IMR-90 (cell line): Measurements from ENCODE around the gene SYTL1. TPM values are rescaled to one million over a fixed set of nuclear protein-coding genes. Genes with fewer than 3 reads are reported as not detected.

Source experiments
- ATAC-seq: fragments of 200-7000 bp; cut with Tn5 transposase; 2 replicates; pipeline ENCODE4 v1.9.1; 2020; ENCODE audit warnings: low read depth, mild to moderate bottlenecking, moderate library complexity
- BruUV-seq: library from RNA; stranded (reverse); fragments of 400-500 nt; replicated peaks from 2 replicates; lab custom pipeline; 2021; lab: Mats Ljungman, UMichigan
- CTCF ChIA-PET: fragments of 300-600 bp; formaldehyde crosslinking; extraction: SDS; loops from one replicate; lab custom pipeline; 2021; ENCODE audit warnings: antibody characterized with exemption; lab: Yijun Ruan, JAX
- POLR2A ChIA-PET: fragments of 300-600 bp; sonication (Branson Sonifier 250); formaldehyde crosslinking; loops from one replicate; lab custom pipeline; 2022; ENCODE audit warnings: antibody characterized with exemption; ENCODE audit not compliant: unreplicated experiment; lab: Charles Lee
- DNase-seq: peaks from one replicate; pipeline ENCODE4 v3.0.0; 2013
- H2AFZ ChIP-seq: replicated peaks from 2 replicates; pipeline ENCODE3; 2013; ENCODE audit warnings: low read length, mild to moderate bottlenecking; ENCODE audit not compliant: poor library complexity
- H2AK5ac ChIP-seq: 2 replicates; pipeline ENCODE4 v1.6.1; 2013; ENCODE audit warnings: low read depth, low read length, inconsistent platforms
- H2AK9ac ChIP-seq: replicated peaks from 2 replicates; pipeline ENCODE3; 2013; ENCODE audit warnings: mild to moderate bottlenecking, low read depth, low read length, moderate library complexity; ENCODE audit not compliant: poor library complexity
- H2BK120ac ChIP-seq: 2 replicates; pipeline ENCODE4 v1.6.1; 2013; ENCODE audit warnings: low read depth, low read length, inconsistent platforms
- H2BK15ac ChIP-seq: 3 replicates; pipeline ENCODE4 v1.6.1; 2013; ENCODE audit warnings: low read depth, low read length, inconsistent platforms
- H2BK20ac ChIP-seq: 2 replicates; pipeline ENCODE4 v1.6.1; 2013; ENCODE audit warnings: low read depth, mild to moderate bottlenecking, inconsistent platforms, low read length, moderate library complexity
- H2BK5ac ChIP-seq: 2 replicates; pipeline ENCODE4 v1.6.1; 2013; ENCODE audit warnings: mild to moderate bottlenecking, low read depth, low read length, inconsistent platforms; ENCODE audit not compliant: poor library complexity, severe bottlenecking
- H3K14ac ChIP-seq: replicated peaks from 2 replicates; pipeline ENCODE4 v1.6.1; 2013; ENCODE audit warnings: low read depth, low read length, inconsistent platforms
- H3K18ac ChIP-seq: 2 replicates; pipeline ENCODE4 v1.6.1; 2013; ENCODE audit warnings: low read depth, low read length, control low read depth
- H3K23ac ChIP-seq: 2 replicates; pipeline ENCODE4 v1.6.1; 2013; ENCODE audit warnings: low read depth, low read length, inconsistent platforms
- H3K27ac ChIP-seq: 2 replicates; pipeline ENCODE4 v1.5.1; 2013; ENCODE audit warnings: mild to moderate bottlenecking, control low read depth, low read length; ENCODE audit not compliant: insufficient read depth
- H3K27me3 ChIP-seq: 2 replicates; pipeline ENCODE4 v1.6.1; 2013; ENCODE audit warnings: low read length; ENCODE audit not compliant: control insufficient read depth, insufficient read depth
- H3K36me3 ChIP-seq: 2 replicates; pipeline ENCODE4 v1.6.1; 2013; ENCODE audit warnings: low read length, mixed read lengths; ENCODE audit not compliant: control insufficient read depth, insufficient read depth
- H3K4ac ChIP-seq: 2 replicates; pipeline ENCODE4 v1.6.1; 2013; ENCODE audit warnings: low read depth, low read length, inconsistent platforms
- H3K4me1 ChIP-seq: 2 replicates; pipeline ENCODE4 v1.6.1; 2013; ENCODE audit warnings: low read length, mixed read lengths; ENCODE audit not compliant: control insufficient read depth, insufficient read depth
- H3K4me2 ChIP-seq: 2 replicates; pipeline ENCODE4 v1.6.1; 2013; ENCODE audit warnings: low read depth, mild to moderate bottlenecking, control low read depth, low read length, moderate library complexity
- H3K4me3 ChIP-seq: 2 replicates; pipeline ENCODE4 v1.5.1; 2013; ENCODE audit warnings: low read depth, mild to moderate bottlenecking, control low read depth, low read length, moderate library complexity; ENCODE audit not compliant: insufficient read depth
- H3K56ac ChIP-seq: 2 replicates; pipeline ENCODE4 v1.6.1; 2013; ENCODE audit warnings: low read length, inconsistent platforms; ENCODE audit not compliant: insufficient read depth; ENCODE audit errors: extremely low read depth
- H3K79me1 ChIP-seq, 2 experiments: 2 replicates each; pipeline ENCODE4 v1.6.1; 2013; ENCODE audit warnings: low read length in 2 of 2, inconsistent platforms in 1 of 2, low read depth in 1 of 2
- H3K9ac ChIP-seq: 2 replicates; pipeline ENCODE4 v1.6.1; 2013; ENCODE audit warnings: low read depth, low read length, control low read depth
- H3K9me1 ChIP-seq: 2 replicates; pipeline ENCODE4 v1.6.1; 2013; ENCODE audit warnings: low read length, inconsistent platforms; ENCODE audit not compliant: insufficient read depth
- H3K9me3 ChIP-seq: 2 replicates; pipeline ENCODE4 v1.6.1; 2013; ENCODE audit warnings: low read length; ENCODE audit not compliant: control insufficient read depth, insufficient read depth
- H4K20me1 ChIP-seq: 2 replicates; pipeline ENCODE4 v1.6.1; 2013; ENCODE audit warnings: low read length, inconsistent platforms; ENCODE audit not compliant: insufficient read depth
- H4K5ac ChIP-seq: 2 replicates; pipeline ENCODE4 v1.6.1; 2013; ENCODE audit warnings: mild to moderate bottlenecking, low read depth, low read length, control low read depth
- H4K8ac ChIP-seq, 2 experiments: 2 replicates each; pipeline ENCODE4 v1.6.1; 2013; ENCODE audit warnings: low read depth in 2 of 2, low read length in 2 of 2, control low read depth in 1 of 2, inconsistent platforms in 1 of 2
- H4K91ac ChIP-seq: 2 replicates; pipeline ENCODE4 v1.6.1; 2013; ENCODE audit warnings: low read depth, low read length, inconsistent platforms; ENCODE audit not compliant: insufficient read depth
- BHLHE40 ChIP-seq: fragments of 150-350 bp; IDR thresholded peaks from 2 replicates; pipeline ENCODE4 v1.6.1; 2016; ENCODE audit warnings: mild to moderate bottlenecking, low read depth, low read length
- CEBPB ChIP-seq: IDR thresholded peaks from 2 replicates; pipeline ENCODE4 v1.6.1; 2012; ENCODE audit warnings: low read depth, low read length, improper control_type of control experiment
- CTCF ChIP-seq: conservative IDR thresholded peaks from 2 replicates; pipeline ENCODE4 v1.5.1; 2012; ENCODE audit warnings: mild to moderate bottlenecking, low read depth, low read length, improper control_type of control experiment
- ELK1 ChIP-seq: fragments of 150-350 bp; IDR thresholded peaks from 2 replicates; pipeline ENCODE4 v1.6.1; 2016; ENCODE audit warnings: low read depth, mild to moderate bottlenecking, low read length, moderate library complexity, borderline replicate concordance
- FOS ChIP-seq: fragments of 150-350 bp; IDR thresholded peaks from 2 replicates; pipeline ENCODE4 v1.6.1; 2016; ENCODE audit warnings: low read depth, low read length
- MAFK ChIP-seq: IDR thresholded peaks from 2 replicates; pipeline ENCODE4 v1.6.1; 2012; ENCODE audit warnings: low read depth, low read length, improper control_type of control experiment
- MAZ ChIP-seq: IDR thresholded peaks from 2 replicates; pipeline ENCODE4 v1.6.1; 2012; ENCODE audit warnings: low read depth, mild to moderate bottlenecking, low read length, improper control_type of control experiment, moderate library complexity, borderline replicate concordance
- MXI1 ChIP-seq: IDR thresholded peaks from 2 replicates; pipeline ENCODE4 v1.6.1; 2012; ENCODE audit warnings: low read depth, mild to moderate bottlenecking, low read length, moderate library complexity, borderline replicate concordance
- NFE2L2 ChIP-seq: fragments of 150-350 bp; IDR thresholded peaks from 2 replicates; pipeline ENCODE4 v1.6.1; 2016; ENCODE audit warnings: low read depth, mild to moderate bottlenecking, low read length
- POLR2A ChIP-seq: IDR thresholded peaks from 2 replicates; pipeline ENCODE4 v1.6.1; 2012; ENCODE audit warnings: mild to moderate bottlenecking, low read depth, low read length
- RAD21 ChIP-seq: IDR thresholded peaks from 2 replicates; pipeline ENCODE4 v1.6.1; 2012; ENCODE audit warnings: low read length, improper control_type of control experiment
- RFX5 ChIP-seq: IDR thresholded peaks from 2 replicates; pipeline ENCODE4 v1.8.0; 2012; ENCODE audit warnings: low read depth, mild to moderate bottlenecking, low read length, moderate library complexity
- SMC3 ChIP-seq: fragments of 150-350 bp; IDR thresholded peaks from 2 replicates; pipeline ENCODE4 v1.6.1; 2016; ENCODE audit warnings: low read depth, mild to moderate bottlenecking, antibody characterized with exemption, low read length, moderate library complexity
- USF2 ChIP-seq: fragments of 150-350 bp; IDR thresholded peaks from 2 replicates; pipeline ENCODE4 v1.6.1; 2017; ENCODE audit warnings: mild to moderate bottlenecking, antibody characterized with exemption, low read length, low read depth
- WGBS, 2 experiments: methylation state at CpG; one replicate each; pipeline versions ENCODE4 v1.1.5 to v1.1.7; 2013; ENCODE audit warnings: missing lambda C conversion rate in 2 of 2; ENCODE audit not compliant: insufficient read length in 1 of 2; ENCODE audit errors: extremely low coverage in 2 of 2; 5-methylcytosine and 5-hydroxymethylcytosine counted together
- dilution Hi-C: fragments of 300-500 bp; cut with HindIII; formaldehyde crosslinking; loops from one replicate; pipeline ENCODE4 v1.14.3; 2018; ENCODE audit warnings: low sequenced_read_pairs; ENCODE audit not compliant: unreplicated experiment
- in situ Hi-C: fragments of 300-500 bp; cut with MboI; formaldehyde crosslinking; loops from 3 replicates; pipeline ENCODE4 v1.14.3; 2019; ENCODE audit warnings: low sequenced_read_pairs, inconsistent platforms, mixed read lengths
- intact Hi-C: fragments of 100-400 bp; cut with micrococcal nuclease; formaldehyde crosslinking; loops from 2 replicates; pipeline ENCODE4 v1.10.0; 2022
- polyA plus RNA-seq, 3 experiments: library from polyadenylated mRNA; depleted of rRNA; stranded (reverse); fragments of >200 nt; gene quantifications; 2 replicates each; pipeline ENCODE4 v1.2.3, GENCODE V29; 2012; ENCODE audit warnings: low replicate concordance in 1 of 3
- total RNA-seq: library from RNA; depleted of rRNA; stranded (reverse); fragments of >200 nt; gene quantifications from 2 replicates; pipeline ENCODE4 v1.2.3, GENCODE V29; 2012

Gene SYTL1
- total and polyA plus RNA-seq, 2 of the 4 experiments (the other 2 are of a cell fraction), result 0.18 to 1.0 TPM

- Histone ChIP-seq H3K4ac (peak overlapping the region; percentile 89), H3K4me3 (peak overlapping the region; percentile 77), H3K27me3 (no peaks in the 10 kb centered on the region), H3K79me1 (peaks cover 6 to 24% of the 10 kb centered on the region in 2 experiments; a peak in 3 of 4 replicates), H2BK15ac (no peak overlapping the region), H2AFZ (peak overlapping the region; percentile 99), H3K18ac (0 out of 2 replicates have a peak overlapping the region, but pooled peaks have one; percentile 29), H2AK9ac (peak overlapping the region; percentile 83), H4K8ac (peak overlapping the region; percentile 71 to 93), H3K4me2 (peak overlapping the region; percentile 98), H4K91ac (peak overlapping the region; percentile 79), H3K14ac (peak overlapping the region; percentile 74; the same call in 1 of the 2 replicates), H2AK5ac (peak overlapping the region; percentile 70), H3K36me3 (peaks cover 16% of the 10 kb centered on the region), H3K9ac (peak overlapping the region; percentile 93), H2BK20ac (no peak overlapping the region), H4K5ac (peak overlapping the region; percentile 70; the same call in 1 of the 2 replicates), H2BK5ac (peak overlapping the region; percentile 47), H2BK120ac (no peak overlapping the region), H3K9me1 (peaks cover 18% of the 10 kb centered on the region), H3K23ac (peak overlapping the region; percentile 86; the same call in 1 of the 2 replicates), H3K9me3 (no peaks in the 10 kb centered on the region), H3K56ac (peak overlapping the region; percentile 79; the same call in 1 of the 2 replicates), H4K20me1 (peaks cover 2% of the 10 kb centered on the region; the same call in 1 of the 2 replicates), H3K4me1 (peaks cover 11% of the 10 kb centered on the region), H3K27ac (peak overlapping the region; percentile 94)
- 10% methylated on average over 2 of the region's 8 CpGs; no CpG with 5 or more reads in 1 of the 2 experiments for WGBS, 2 experiments
- CTCF ChIA-PET, result interaction anchor here (0.8 to 2.3 kb wide), 7 partner anchors 10 to 71 kb away, joined by 3 to 9 read pairs (median 6); no protein-coding TSS in a partner anchor
- ATAC-seq (no peak), DNase-seq (no peak)
- TF ChIP-seq SMC3 (no peak), USF2 (no peak), POLR2A (no peak), MXI1 (no peak), RAD21 (no peak), RFX5 (no peak), CEBPB (no peak), FOS (no peak), MAZ (no peak), MAFK (no peak), CTCF (no peak), BHLHE40 (no peak), NFE2L2 (no peak), ELK1 (no peak)
- dilution Hi-C loops, result no loop called here
- in situ Hi-C loops, result no loop called here
- POLR2A ChIA-PET, result interaction anchor here (0.5 kb wide), 1 partner anchor 313 kb away, joined by 5 read pairs; no protein-coding TSS in a partner anchor
- intact Hi-C loops, result loop anchor here (2.0 kb wide), 1 partner anchor 66 kb away; no protein-coding TSS in a partner anchor
- BruUV-seq, result no TSS peak
These were observed 25.4 kb downstream of the SYTL1 start for GRCh38 chr1:27367160-27367650.
